SK-N-SH (cell line): ENCODE measurements around the gene HMG20A. TPM values are rescaled to one million over a fixed set of nuclear protein-coding genes. Genes with fewer than 3 reads are reported as not detected.

Experiments
- CTCF ChIA-PET: fragments of 300-600, 350-600 bp; formaldehyde crosslinking; extraction: SDS; loops from one replicate; lab custom pipeline; 2021; lab: Yijun Ruan, JAX
- POLR2A ChIA-PET: fragments of 350-600 bp; sonication (Branson Sonifier 250); formaldehyde crosslinking; extraction: SDS; loops from one replicate; lab custom pipeline; 2020; ENCODE audit warnings: antibody characterized with exemption, inconsistent platforms; lab: Yijun Ruan, JAX
- DNase-seq: peaks from one replicate; pipeline ENCODE4 v3.0.0; 2012
- H2AFZ ChIP-seq: fragments of 200-600 bp; sonication (generic); 2 replicates; pipeline ENCODE4 v1.8.1; 2016; ENCODE audit warnings: antibody characterized with exemption, mild to moderate bottlenecking, low read depth
- H3F3A ChIP-seq: fragments of 200-600 bp; sonication (generic); replicated peaks from 2 replicates; pipeline ENCODE3; 2016; ENCODE audit warnings: antibody characterized with exemption, mild to moderate bottlenecking; ENCODE audit not compliant: insufficient read depth
- H3K27ac ChIP-seq, 2 experiments: fragments of 200-500 bp in 1 of 2; fragments of 200-600 bp in 1 of 2; sonication (Bioruptor generic) in 1 of 2; sonication (generic), shearing (Covaris generic) in 1 of 2; 2 replicates each; pipeline versions ENCODE4 v1.5.1 to v1.6.1; 2014 to 2016; ENCODE audit warnings: low read depth in 2 of 2, inconsistent platforms in 1 of 2, low read length in 1 of 2, mild to moderate bottlenecking in 1 of 2, mixed read lengths in 1 of 2
- H3K27me3 ChIP-seq: fragments of 200-600 bp; sonication (generic), shearing (Covaris generic); 2 replicates; pipeline ENCODE4 v1.6.1; 2016; ENCODE audit warnings: mixed run types; ENCODE audit not compliant: insufficient read depth
- H3K36me3 ChIP-seq, 2 experiments: fragments of 200-500 bp in 1 of 2; fragments of 200-600 bp in 1 of 2; sonication (Bioruptor generic) in 1 of 2; sonication (generic) in 1 of 2; replicated peaks in 1 of 2; 2 replicates each; pipeline versions ENCODE3 to v1.5.1; 2014 to 2016; ENCODE audit warnings: low read length in 1 of 2, mild to moderate bottlenecking in 1 of 2; ENCODE audit not compliant: insufficient read depth in 2 of 2, control insufficient read depth in 1 of 2
- H3K4me1 ChIP-seq, 2 experiments: fragments of 200-500 bp in 1 of 2; fragments of 200-600 bp in 1 of 2; sonication (Bioruptor generic) in 1 of 2; sonication (generic), shearing (Covaris generic) in 1 of 2; 2 replicates each; pipeline versions ENCODE4 v1.5.1 to v1.6.1; 2014 to 2016; ENCODE audit warnings: low read depth in 1 of 2, low read length in 1 of 2, mixed run types in 1 of 2; ENCODE audit not compliant: insufficient read depth in 2 of 2, control insufficient read depth in 1 of 2
- H3K4me2 ChIP-seq: fragments of 200-600 bp; sonication (generic), shearing (Covaris generic); 2 replicates; pipeline ENCODE4 v1.6.1; 2017; ENCODE audit warnings: mixed run types
- H3K4me3 ChIP-seq, 2 experiments: fragments of 200-500 bp in 1 of 2; fragments of 200-600 bp in 1 of 2; sonication (Bioruptor generic) in 1 of 2; sonication (generic), shearing (Covaris generic) in 1 of 2; 2 replicates each; pipeline versions ENCODE4 v1.5.1 to v1.8.1; 2014 to 2016; ENCODE audit warnings: low read depth in 2 of 2, inconsistent platforms in 1 of 2, low read length in 1 of 2, mild to moderate bottlenecking in 1 of 2, mixed read lengths in 1 of 2, moderate library complexity in 1 of 2
- H3K79me2 ChIP-seq: fragments of 200-600 bp; sonication (generic); 2 replicates; pipeline ENCODE4 v1.8.1; 2017; ENCODE audit warnings: mild to moderate bottlenecking; ENCODE audit not compliant: insufficient read depth
- H3K9ac ChIP-seq: fragments of 200-600 bp; sonication (generic); 2 replicates; pipeline ENCODE4 v1.6.1; 2017; ENCODE audit warnings: mixed run types
- H3K9me2 ChIP-seq: fragments of 200-600 bp; sonication (generic); 2 replicates; pipeline ENCODE4 v1.6.1; 2017; ENCODE audit warnings: mixed run types
- H3K9me3 ChIP-seq: fragments of 200-600 bp; sonication (generic); 2 replicates; pipeline ENCODE4 v1.6.1; 2017; ENCODE audit warnings: mixed run types, mild to moderate bottlenecking, moderate library complexity
- H4K20me1 ChIP-seq: fragments of 200-600 bp; sonication (generic); 2 replicates; pipeline ENCODE4 v1.6.1; 2017; ENCODE audit warnings: mild to moderate bottlenecking, mixed run types; ENCODE audit not compliant: insufficient read depth
- CHD2 ChIP-seq: fragments of 150-350 bp; IDR thresholded peaks from 2 replicates; pipeline ENCODE4 v1.6.1; 2018; ENCODE audit warnings: low read length; ENCODE audit not compliant: partially characterized antibody
- CTCF ChIP-seq: fragments of 200-600 bp; sonication (generic); IDR thresholded peaks from 2 replicates; pipeline ENCODE4 v1.6.1; 2017; ENCODE audit warnings: antibody characterized with exemption, mild to moderate bottlenecking, moderate library complexity
- ELF1 ChIP-seq: IDR thresholded peaks from 2 replicates; pipeline ENCODE4 v1.4.0; 2012
- EP300 ChIP-seq, 2 experiments: IDR thresholded peaks; 2 replicates each; pipeline versions ENCODE4 v1.4.0 to v1.6.1; 2012; ENCODE audit warnings: borderline replicate concordance in 1 of 2, low read depth in 1 of 2, low read length in 1 of 2
- FOSL2 ChIP-seq: IDR thresholded peaks from 2 replicates; pipeline ENCODE4 v1.4.0; 2012; ENCODE audit warnings: low read depth, mild to moderate bottlenecking, moderate library complexity, borderline replicate concordance
- NRF1 ChIP-seq: IDR thresholded peaks from 2 replicates; pipeline ENCODE4 v1.6.1; 2012; ENCODE audit warnings: low read depth, mild to moderate bottlenecking, low read length
- RAD21 ChIP-seq: IDR thresholded peaks from 2 replicates; pipeline ENCODE4 v1.6.1; 2012; ENCODE audit warnings: mild to moderate bottlenecking, low read length
- RCOR1 ChIP-seq: fragments of 150-350 bp; IDR thresholded peaks from 2 replicates; pipeline ENCODE4 v1.6.1; 2017; ENCODE audit warnings: antibody characterized with exemption, low read length
- REST ChIP-seq: IDR thresholded peaks from 2 replicates; pipeline ENCODE4 v1.6.1; 2012; ENCODE audit warnings: mild to moderate bottlenecking, low read depth, low read length, moderate library complexity
- TAF1 ChIP-seq: IDR thresholded peaks from 2 replicates; pipeline ENCODE4 v1.6.1; 2012; ENCODE audit warnings: low read depth, mild to moderate bottlenecking, low read length, moderate library complexity, borderline replicate concordance
- USF2 ChIP-seq: fragments of 150-350 bp; IDR thresholded peaks from 2 replicates; pipeline ENCODE4 v1.6.1; 2017; ENCODE audit warnings: antibody characterized with exemption, low read length, low read depth, borderline replicate concordance
- WGBS: methylation state at CpG from one replicate; pipeline ENCODE4 v1.1.6; 2017; ENCODE audit warnings: low lambda C conversion rate; 5-methylcytosine and 5-hydroxymethylcytosine counted together
- polyA plus RNA-seq, 3 experiments: library from polyadenylated mRNA; depleted of rRNA; stranded (reverse); fragments of >200 nt; gene quantifications; 2 replicates each; pipeline ENCODE4 v1.2.3, GENCODE V29; 2012

Gene HMG20A
- polyA plus RNA-seq, 1 of the 3 experiments (the other 2 are of a cell fraction): 27.7 TPM

- POLR2A ChIA-PET: interaction anchor here (1.1 kb wide), 1 partner anchor 10 kb away, joined by 3 read pairs; no protein-coding TSS in a partner anchor
- no peak overlapping the region for H3K27ac ChIP-seq
- WGBS: 95% methylated on average over 2 of the region's 2 CpGs
Observed at GRCh38 chr15:77487469-77487842, 66.8 kb downstream of the HMG20A start.

GRCh38 chr15:77487888-77488287 is 67.2 kb downstream of the HMG20A start:
- peaks cover 18 to 28% of the 10 kb centered on the region in 2 experiments for H3K36me3 ChIP-seq
- H3K79me2 ChIP-seq: no peaks in the 10 kb centered on the region
- no peaks in the 10 kb centered on the region for H4K20me1 ChIP-seq
- H3K4me2 ChIP-seq: no peak overlapping the region
- H3K4me3 ChIP-seq: no peak overlapping the region
- no peaks in the 10 kb centered on the region for H3K9me2 ChIP-seq
- H3F3A ChIP-seq: peaks cover 12% of the 10 kb centered on the region
- H3K27ac ChIP-seq: no peak overlapping the region
- ChIA-PET CTCF (interaction anchor here (1.0 to 3.6 kb wide), 4 partner anchors 9 to 56 kb away, joined by 3 to 15 read pairs (median 4); no protein-coding TSS in a partner anchor), POLR2A (interaction anchor here (1.1 kb wide), 1 partner anchor 10 kb away, joined by 3 read pairs; no protein-coding TSS in a partner anchor)
- H3K9me3 ChIP-seq: no peaks in the 10 kb centered on the region
- H2AFZ ChIP-seq: no peak overlapping the region
- no peak for DNase-seq
- no peak overlapping the region for H3K9ac ChIP-seq
- H3K27me3 ChIP-seq: no peaks in the 10 kb centered on the region
- peaks cover 0 to 22% of the 10 kb centered on the region in 2 experiments; a peak in 2 of 4 replicates for H3K4me1 ChIP-seq
- TF ChIP-seq NRF1 (no peak), CHD2 (no peak), REST (no peak), USF2 (no peak), EP300 (IDR thresholded peaks at IDR 0.05; ENCODE audit: borderline replicate concordance in 1 of 2, low read depth in 1 of 2, low read length in 1 of 2) (no peak), RCOR1 (no peak), ELF1 (no peak), CTCF (no peak), RAD21 (no peak), FOSL2 (no peak)

More at GRCh38 chr15:77487469-77487842, 66.8 kb downstream of the HMG20A start:
- no peak overlapping the region for H3K4me3 ChIP-seq
- no peak overlapping the region for H2AFZ ChIP-seq
- no peak for DNase-seq
- no peaks in the 10 kb centered on the region for H3K9me2 ChIP-seq
- H3K36me3 ChIP-seq: peaks cover 18 to 28% of the 10 kb centered on the region in 2 experiments
- no peaks in the 10 kb centered on the region for H3K9me3 ChIP-seq
- H3K4me1 ChIP-seq: peaks cover 0 to 25% of the 10 kb centered on the region in 2 experiments; a peak in 3 of 4 replicates
- no peaks in the 10 kb centered on the region for H3K79me2 ChIP-seq
- peaks cover 16% of the 10 kb centered on the region for H3F3A ChIP-seq
- TF ChIP-seq ELF1 (no peak), REST (no peak), TAF1 (no peak)
- TF ChIP-seq, all 33 proteins: peak for 0
- Histone ChIP-seq H3K27me3 (no peaks in the 10 kb centered on the region), H3K4me2 (no peak overlapping the region), H3K9ac (no peak overlapping the region), H4K20me1 (no peaks in the 10 kb centered on the region)
- CTCF ChIA-PET: interaction anchor here (0.7 to 3.6 kb wide), 5 partner anchors 9 to 369 kb away, joined by 3 to 15 read pairs (median 3); no protein-coding TSS in a partner anchor
